Astrocyte (in vitro differentiated cells and primary cell): ENCODE results near the gene NPRL2. TPM values are rescaled to one million over a fixed set of nuclear protein-coding genes. Genes with fewer than 3 reads are reported as not detected.

Source experiments
- DNase-seq: peaks from one replicate; pipeline ENCODE4 v3.0.0-alpha.2; 2010; ENCODE audit warnings: low read depth
- FAIRE-seq: peaks from 2 replicates; lab custom pipeline; 2011; peaks lifted over from hg19 to GRCh38; lab: Jason Lieb, UNC
- H2AFZ ChIP-seq: 2 replicates; pipeline ENCODE4 v1.6.0; 2012; ENCODE audit warnings: low read depth, low read length, inconsistent platforms
- H3K27ac ChIP-seq: 2 replicates; pipeline ENCODE4 v1.5.1; 2011; ENCODE audit warnings: low read depth, low read length, inconsistent platforms
- H3K27me3 ChIP-seq: 2 replicates; pipeline ENCODE4 v1.6.0; 2011; ENCODE audit warnings: low read length, inconsistent platforms; ENCODE audit not compliant: insufficient read depth
- H3K36me3 ChIP-seq: 2 replicates; pipeline ENCODE4 v1.5.1; 2011; ENCODE audit warnings: low read length, inconsistent platforms; ENCODE audit not compliant: insufficient read depth
- H3K4me1 ChIP-seq: 2 replicates; pipeline ENCODE4 v1.5.1; 2011; ENCODE audit warnings: low read length, inconsistent platforms; ENCODE audit not compliant: insufficient read depth
- H3K4me2 ChIP-seq: 2 replicates; pipeline ENCODE4 v1.6.0; 2012; ENCODE audit warnings: low read length, inconsistent platforms
- H3K4me3 ChIP-seq: 2 replicates; pipeline ENCODE4 v1.5.1; 2011; ENCODE audit warnings: low read depth, mild to moderate bottlenecking, low read length, inconsistent platforms; ENCODE audit not compliant: insufficient read depth
- H3K79me2 ChIP-seq: 2 replicates; pipeline ENCODE4 v1.6.0; 2012; ENCODE audit warnings: mild to moderate bottlenecking, low read length, inconsistent platforms; ENCODE audit not compliant: insufficient read depth
- H3K9ac ChIP-seq: 2 replicates; pipeline ENCODE4 v1.6.0; 2012; ENCODE audit warnings: mild to moderate bottlenecking, low read length, inconsistent platforms
- H3K9me3 ChIP-seq: 2 replicates; pipeline ENCODE4 v1.5.1; 2012; ENCODE audit warnings: low read depth, mild to moderate bottlenecking, low read length, inconsistent platforms; ENCODE audit not compliant: insufficient read depth
- H4K20me1 ChIP-seq: 2 replicates; pipeline ENCODE4 v1.6.0; 2012; ENCODE audit warnings: low read length, inconsistent platforms; ENCODE audit not compliant: insufficient read depth
- H3K27ac Mint-ChIP-seq: one replicate; pipeline ENCODE4 v1.8.0; 2021; ENCODE audit warnings: mild to moderate bottlenecking, mixed read lengths; ENCODE audit not compliant: unreplicated experiment
- H3K27me3 Mint-ChIP-seq: one replicate; pipeline ENCODE4 v1.8.0; 2021; ENCODE audit warnings: low read depth, mixed read lengths; ENCODE audit not compliant: unreplicated experiment
- H3K36me3 Mint-ChIP-seq: one replicate; pipeline ENCODE4 v1.8.0; 2021; ENCODE audit warnings: low read depth, mixed read lengths; ENCODE audit not compliant: unreplicated experiment
- H3K4me1 Mint-ChIP-seq: one replicate; pipeline ENCODE4 v1.8.0; 2021; ENCODE audit warnings: low read depth, mixed read lengths; ENCODE audit not compliant: unreplicated experiment
- H3K4me3 Mint-ChIP-seq: one replicate; pipeline ENCODE4 v1.8.0; 2021; ENCODE audit warnings: mild to moderate bottlenecking, moderate library complexity, mixed read lengths; ENCODE audit not compliant: unreplicated experiment
- H3K9me3 Mint-ChIP-seq: one replicate; pipeline ENCODE4 v1.8.0; 2021; ENCODE audit warnings: mild to moderate bottlenecking, mixed read lengths; ENCODE audit not compliant: unreplicated experiment
- EZH2 ChIP-seq: IDR thresholded peaks from 2 replicates; pipeline ENCODE4 v1.6.1; 2012; ENCODE audit warnings: mild to moderate bottlenecking, low read length, inconsistent platforms; ENCODE audit not compliant: insufficient read depth
- total RNA-seq: library from RNA; stranded (reverse); gene quantifications from 2 replicates; pipeline ENCODE4 v1.2.1, GENCODE V29; 2021
- TF ChIP-seq, protein P1 (sequence below): IDR thresholded peaks from 2 replicates; pipeline ENCODE4 v1.5.1; 2011; ENCODE audit warnings: low read depth, mild to moderate bottlenecking, inconsistent platforms, low read length, moderate library complexity; ENCODE audit not compliant: insufficient read depth

NPRL2 gene
- total RNA-seq, 1 donor from 2014 or later = 15.7 TPM

DNA sequence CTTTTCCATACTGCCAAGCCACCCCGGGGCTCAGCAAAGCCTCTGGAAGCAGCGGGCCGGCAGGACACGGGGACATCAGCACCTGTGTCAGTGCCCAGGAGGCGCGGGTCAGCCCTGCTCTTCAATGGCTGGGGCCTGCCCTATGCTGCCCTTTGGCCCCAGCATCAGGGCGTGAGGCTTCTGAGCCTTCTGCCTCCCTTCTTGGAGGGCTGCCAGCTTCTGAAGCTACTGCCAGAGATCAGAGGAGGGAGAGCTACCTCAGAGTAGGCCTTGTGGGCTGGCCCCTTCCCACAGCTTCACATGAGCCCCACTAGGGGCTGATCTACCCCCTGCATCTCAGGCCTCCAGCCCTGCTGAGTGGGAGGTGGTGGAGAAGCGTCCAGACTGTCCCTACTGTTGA lies 21.8 kb upstream of the NPRL2 start:
- H3K4me3 ChIP-seq = no peak overlapping the region
- H3K27me3 ChIP-seq = peaks cover 4% of the 10 kb centered on the region
- H3K4me3 Mint-ChIP-seq = no peak overlapping the region
- H3K27ac ChIP-seq = no peak overlapping the region
- H3K4me1 Mint-ChIP-seq = peaks cover 8% of the 10 kb centered on the region
- H3K4me1 ChIP-seq = no peaks in the 10 kb centered on the region
- H4K20me1 ChIP-seq = no peaks in the 10 kb centered on the region
- no peak overlapping the region for H2AFZ ChIP-seq
- FAIRE-seq (no peak), DNase-seq (no peak)
- no peaks in the 10 kb centered on the region for H3K36me3 Mint-ChIP-seq
- H3K9ac ChIP-seq = no peak overlapping the region
- no peaks in the 10 kb centered on the region for H3K9me3 ChIP-seq
- no peaks in the 10 kb centered on the region for H3K79me2 ChIP-seq
- TF ChIP-seq, protein P1, sequence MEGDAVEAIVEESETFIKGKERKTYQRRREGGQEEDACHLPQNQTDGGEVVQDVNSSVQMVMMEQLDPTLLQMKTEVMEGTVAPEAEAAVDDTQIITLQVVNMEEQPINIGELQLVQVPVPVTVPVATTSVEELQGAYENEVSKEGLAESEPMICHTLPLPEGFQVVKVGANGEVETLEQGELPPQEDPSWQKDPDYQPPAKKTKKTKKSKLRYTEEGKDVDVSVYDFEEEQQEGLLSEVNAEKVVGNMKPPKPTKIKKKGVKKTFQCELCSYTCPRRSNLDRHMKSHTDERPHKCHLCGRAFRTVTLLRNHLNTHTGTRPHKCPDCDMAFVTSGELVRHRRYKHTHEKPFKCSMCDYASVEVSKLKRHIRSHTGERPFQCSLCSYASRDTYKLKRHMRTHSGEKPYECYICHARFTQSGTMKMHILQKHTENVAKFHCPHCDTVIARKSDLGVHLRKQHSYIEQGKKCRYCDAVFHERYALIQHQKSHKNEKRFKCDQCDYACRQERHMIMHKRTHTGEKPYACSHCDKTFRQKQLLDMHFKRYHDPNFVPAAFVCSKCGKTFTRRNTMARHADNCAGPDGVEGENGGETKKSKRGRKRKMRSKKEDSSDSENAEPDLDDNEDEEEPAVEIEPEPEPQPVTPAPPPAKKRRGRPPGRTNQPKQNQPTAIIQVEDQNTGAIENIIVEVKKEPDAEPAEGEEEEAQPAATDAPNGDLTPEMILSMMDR = no peak
- no peak for TF ChIP-seq EZH2
- H3K36me3 ChIP-seq = no peaks in the 10 kb centered on the region
- no peak overlapping the region for H3K27ac Mint-ChIP-seq
- H3K27me3 Mint-ChIP-seq = peaks cover 18% of the 10 kb centered on the region
- H3K9me3 Mint-ChIP-seq = no peaks in the 10 kb centered on the region
- no peak overlapping the region for H3K4me2 ChIP-seq

DNA sequence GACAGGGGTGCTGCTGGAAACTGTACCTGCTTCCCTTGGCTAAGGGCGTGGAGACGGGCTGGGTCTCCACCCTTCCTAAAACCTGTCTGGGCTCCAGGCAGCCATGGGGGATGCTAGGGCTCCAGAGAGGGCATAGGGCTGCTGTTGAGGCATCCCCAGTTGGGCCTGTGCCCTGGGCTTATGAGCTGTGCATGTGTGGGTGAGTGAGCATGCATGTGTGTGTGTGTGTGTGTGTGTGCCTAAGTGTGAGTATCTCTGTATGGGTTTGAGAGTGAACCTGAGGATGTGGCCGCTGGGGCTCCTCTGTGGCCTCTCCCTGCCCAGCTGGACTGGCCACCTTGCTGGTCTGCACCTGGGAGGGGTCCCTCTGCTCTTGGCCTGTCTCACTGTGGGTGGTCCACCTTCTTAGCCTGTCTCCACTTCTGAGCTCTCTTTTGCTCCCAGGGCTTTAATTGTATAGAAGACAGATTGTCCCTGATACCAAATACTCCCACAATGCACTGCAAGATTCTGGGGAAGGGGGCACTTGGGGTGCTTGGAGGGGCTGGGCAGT lies 20.6 kb upstream of the NPRL2 start:
- H3K27ac Mint-ChIP-seq = no peak overlapping the region
- Histone ChIP-seq H3K27me3 (peaks cover 6% of the 10 kb centered on the region), H3K4me3 (no peak overlapping the region), H3K79me2 (no peaks in the 10 kb centered on the region), H3K4me2 (no peak overlapping the region), H3K9ac (no peak overlapping the region), H3K9me3 (no peaks in the 10 kb centered on the region), H3K36me3 (no peaks in the 10 kb centered on the region), H3K27ac (no peak overlapping the region), H3K4me1 (no peaks in the 10 kb centered on the region), H2AFZ (no peak overlapping the region), H4K20me1 (no peaks in the 10 kb centered on the region)
- no peak overlapping the region for H3K4me3 Mint-ChIP-seq
- FAIRE-seq (no peak), DNase-seq (no peak)
- H3K9me3 Mint-ChIP-seq = no peaks in the 10 kb centered on the region
- peaks cover 8% of the 10 kb centered on the region for H3K4me1 Mint-ChIP-seq
- TF ChIP-seq EZH2 = no peak
- TF ChIP-seq, protein P1 = no peak
- H3K36me3 Mint-ChIP-seq = no peaks in the 10 kb centered on the region
- H3K27me3 Mint-ChIP-seq = peaks cover 22% of the 10 kb centered on the region

DNA sequence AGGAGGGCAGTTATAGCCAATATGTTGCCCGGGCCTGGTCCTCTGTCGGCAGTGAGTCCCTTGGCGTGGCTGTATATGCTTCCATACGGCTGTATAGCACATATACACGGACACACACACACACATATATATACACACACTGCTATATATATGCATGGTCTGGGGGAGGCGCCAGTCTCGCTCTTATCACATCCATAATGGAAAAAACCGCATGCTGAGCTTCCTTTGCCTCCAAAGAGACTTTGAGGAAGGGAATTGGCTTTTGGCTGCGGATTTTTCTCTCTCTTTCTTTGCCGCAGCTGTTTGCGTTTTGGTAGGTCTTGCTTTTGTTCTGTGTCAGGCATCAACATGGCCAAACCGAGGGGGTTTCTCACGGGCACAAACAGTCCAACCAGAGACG lies 20.0 kb upstream of the NPRL2 start:
- Histone ChIP-seq H3K27ac (no peak overlapping the region), H3K79me2 (no peaks in the 10 kb centered on the region), H4K20me1 (no peaks in the 10 kb centered on the region), H3K9ac (no peak overlapping the region), H3K9me3 (no peaks in the 10 kb centered on the region), H3K4me3 (no peak overlapping the region), H3K36me3 (no peaks in the 10 kb centered on the region), H3K4me2 (no peak overlapping the region), H2AFZ (no peak overlapping the region), H3K27me3 (peaks cover 7% of the 10 kb centered on the region), H3K4me1 (no peaks in the 10 kb centered on the region)
- DNase-seq = no peak
- no peak for FAIRE-seq
- H3K36me3 Mint-ChIP-seq = no peaks in the 10 kb centered on the region
- no peak overlapping the region for H3K27ac Mint-ChIP-seq
- no peaks in the 10 kb centered on the region for H3K9me3 Mint-ChIP-seq
- no peak overlapping the region for H3K4me3 Mint-ChIP-seq
- peaks cover 8% of the 10 kb centered on the region for H3K4me1 Mint-ChIP-seq
- peaks cover 26% of the 10 kb centered on the region for H3K27me3 Mint-ChIP-seq
- TF ChIP-seq, protein P1 = peak; percentile 22
- TF ChIP-seq EZH2 = no peak
